ENCODE measurements around the gene HPSE2. TPM values are rescaled to one million over a fixed set of nuclear protein-coding genes. Genes with fewer than 3 reads are reported as not detected.

HPSE2 gene
- polyA plus RNA-seq, 1 of the 3 experiments (the other 2 are of a cell fraction), result not detected

GRCh38 chr10:98489561-98490481 is 745.8 kb downstream of the HPSE2 start:
- no peak for DNase-seq
- Histone ChIP-seq H3K4me1 (ENCODE audit: control insufficient read depth in 1 of 2, insufficient read depth in 2 of 2, low read depth in 1 of 2, low read length in 1 of 2) (no peaks in the 10 kb centered on the region), H2AFZ (ENCODE audit: low read depth) (no peak overlapping the region), H3K36me3 (replicated peaks in 1 of 2; ENCODE audit: control insufficient read depth in 1 of 2, insufficient read depth in 2 of 2, low read length in 1 of 2) (no peaks in the 10 kb centered on the region), H4K20me1 (ENCODE audit: insufficient read depth) (no peaks in the 10 kb centered on the region), H3K9me2 (no peaks in the 10 kb centered on the region), H3K9ac (no peak overlapping the region), H3K27me3 (ENCODE audit: insufficient read depth) (no peaks in the 10 kb centered on the region), H3F3A (replicated peaks; ENCODE audit: insufficient read depth) (peaks cover 3% of the 10 kb centered on the region), H3K79me2 (ENCODE audit: insufficient read depth) (no peaks in the 10 kb centered on the region), H3K4me2 (no peak overlapping the region), H3K4me3 (ENCODE audit: low read depth in 2 of 2, low read length in 1 of 2) (no peak overlapping the region), H3K27ac (ENCODE audit: low read depth in 2 of 2, low read length in 1 of 2) (no peak overlapping the region), H3K9me3 (no peaks in the 10 kb centered on the region)
- TF ChIP-seq REST (IDR thresholded peaks at IDR 0.05; ENCODE audit: low read depth, low read length) (no peak), POLR2AphosphoS5 (IDR thresholded peaks at IDR 0.05; ENCODE audit: low read depth, low read length) (no peak), ZBTB33 (IDR thresholded peaks at IDR 0.05; ENCODE audit: borderline replicate concordance, low read depth) (no peak)
- CTCF ChIA-PET, result interaction anchor here (1.1 to 2.1 kb wide), 2 partner anchors 11 to 23 kb away, joined by 3 to 8 read pairs; no protein-coding TSS in a partner anchor
- POLR2A ChIA-PET, result no interaction called here
- 15% methylated on average over 13 of the region's 13 CpGs for WGBS (ENCODE audit: low lambda C conversion rate)

- DNase-seq, result no peak
- H3K9me3 ChIP-seq, result no peaks in the 10 kb centered on the region
- H3K9me2 ChIP-seq, result no peaks in the 10 kb centered on the region
- POLR2A ChIA-PET, result no interaction called here
- H2AFZ ChIP-seq (ENCODE audit: low read depth), result no peak overlapping the region
- no peaks in the 10 kb centered on the region for H3K36me3 ChIP-seq (replicated peaks in 1 of 2; ENCODE audit: control insufficient read depth in 1 of 2, insufficient read depth in 2 of 2, low read length in 1 of 2)
- H3K4me1 ChIP-seq (ENCODE audit: control insufficient read depth in 1 of 2, insufficient read depth in 2 of 2, low read depth in 1 of 2, low read length in 1 of 2), result no peaks in the 10 kb centered on the region
- H3K4me3 ChIP-seq (ENCODE audit: low read depth in 2 of 2, low read length in 1 of 2), result no peak overlapping the region
- WGBS (ENCODE audit: low lambda C conversion rate), result 6% methylated on average over 1 of the region's 1 CpG
- CTCF ChIA-PET, result interaction anchor here (1.1 to 2.1 kb wide), 3 partner anchors 10 to 22 kb away, joined by 3 to 8 read pairs (median 4); no protein-coding TSS in a partner anchor
- no peak overlapping the region for H3K4me2 ChIP-seq
- H3K79me2 ChIP-seq (ENCODE audit: insufficient read depth), result no peaks in the 10 kb centered on the region
- H3K27me3 ChIP-seq (ENCODE audit: insufficient read depth), result no peaks in the 10 kb centered on the region
- no peaks in the 10 kb centered on the region for H4K20me1 ChIP-seq (ENCODE audit: insufficient read depth)
- H3F3A ChIP-seq (replicated peaks; ENCODE audit: insufficient read depth), result peaks cover 3% of the 10 kb centered on the region
- no peak overlapping the region for H3K9ac ChIP-seq
- no peak overlapping the region for H3K27ac ChIP-seq (ENCODE audit: low read depth in 2 of 2, low read length in 1 of 2)
- no peak for TF ChIP-seq CTCF (IDR thresholded peaks at IDR 0.05)
- no peak for TF ChIP-seq YY1 (IDR thresholded peaks at IDR 0.05; ENCODE audit: low read depth)
- TF ChIP-seq FOXJ3 (CRISPR knock-in tag; IDR thresholded peaks at IDR 0.05), result no peak
- no peak for TF ChIP-seq USF2 (IDR thresholded peaks at IDR 0.05; ENCODE audit: borderline replicate concordance, low read depth, low read length)
- no peak for TF ChIP-seq RXRA (IDR thresholded peaks at IDR 0.05; ENCODE audit: borderline replicate concordance, low read depth)
- no peak for TF ChIP-seq MEF2A (IDR thresholded peaks at IDR 0.05; ENCODE audit: borderline replicate concordance, low read depth)
- TF ChIP-seq MXI1 (IDR thresholded peaks at IDR 0.05; ENCODE audit: low read depth, low read length), result no peak
- no peak for TF ChIP-seq NFIC (IDR thresholded peaks at IDR 0.05; ENCODE audit: borderline replicate concordance)
- TF ChIP-seq POLR2AphosphoS5 (IDR thresholded peaks at IDR 0.05; ENCODE audit: low read depth, low read length), result no peak
- TF ChIP-seq PBX3 (IDR thresholded peaks at IDR 0.05), result no peak
- no peak for TF ChIP-seq RAD21 (IDR thresholded peaks at IDR 0.05; ENCODE audit: low read length)
- no peak for TF ChIP-seq SMC3 (IDR thresholded peaks at IDR 0.05; ENCODE audit: low read depth, low read length)
These were observed 746.8 kb downstream of the HPSE2 start for GRCh38 chr10:98488669-98489430.

All from SK-N-SH (cell line).